ENCODE results near the gene AMBRA1. TPM values are rescaled to one million over a fixed set of nuclear protein-coding genes. Genes with fewer than 3 reads are reported as not detected.
"Not testable (repeated sequence)": the region's sequence is repeated elsewhere in the genome, so short reads cannot be mapped to it uniquely, and the experiment has no call there.

Gene AMBRA1
- polyA plus RNA-seq, 1 donor from 2014 or later: 34.5 TPM

DNA sequence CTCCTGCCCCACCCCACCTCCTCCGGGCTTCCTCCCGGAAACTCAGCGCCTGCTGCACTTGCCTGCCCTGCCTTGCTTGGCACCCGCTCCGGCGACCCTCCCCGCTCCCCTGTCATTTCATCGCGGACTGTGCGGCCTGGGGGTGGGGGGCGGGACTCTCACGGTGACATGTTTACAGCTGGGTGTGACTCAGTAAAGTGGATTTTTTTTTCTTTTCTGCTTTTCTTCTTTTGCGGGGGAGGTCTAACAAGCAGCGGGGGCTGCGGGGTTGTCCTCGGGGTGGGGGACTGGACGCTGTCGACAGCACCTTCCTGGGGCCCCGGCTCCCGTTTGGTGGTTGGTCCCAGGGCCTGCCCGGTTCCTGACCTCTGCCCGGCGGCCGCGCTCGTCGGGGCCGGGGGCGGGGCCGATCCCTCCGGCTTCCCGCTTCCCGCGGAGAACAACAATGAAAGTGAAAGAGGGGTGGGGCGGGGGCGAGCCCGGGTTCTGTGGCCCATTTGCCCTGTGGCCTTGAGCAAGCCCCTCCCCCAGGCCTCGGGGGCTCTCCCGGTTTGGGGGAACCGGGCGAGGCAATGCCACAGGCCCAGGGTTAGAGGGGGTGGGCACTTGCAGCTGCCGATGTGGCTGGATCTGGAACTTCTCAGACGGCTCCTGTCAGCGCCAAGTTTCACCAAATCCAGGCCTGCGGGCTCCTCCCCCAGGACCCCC lies 213.3 kb downstream of the AMBRA1 start:
- H3F3A ChIP-seq (ENCODE audit: insufficient read depth, low read length, poor library complexity, severe bottlenecking): no peaks in the 10 kb centered on the region
- no peaks in the 10 kb centered on the region for H3K36me3 ChIP-seq (ENCODE audit: insufficient read depth, low read length)
- H3K27ac ChIP-seq (ENCODE audit: low read length): no peak overlapping the region
- H4K20me1 ChIP-seq (ENCODE audit: insufficient read depth): no peaks in the 10 kb centered on the region
- peak overlapping the region; percentile 58 for H3K4me3 ChIP-seq (ENCODE audit: low read length)
- H3K9me2 ChIP-seq (ENCODE audit: insufficient read depth, low read length): no peaks in the 10 kb centered on the region
- no peaks in the 10 kb centered on the region for H3K27me3 ChIP-seq (ENCODE audit: insufficient read depth, low read depth, low read length)
- no peak overlapping the region for H2AFZ ChIP-seq (ENCODE audit: low read depth, low read length)
- no peak for TF ChIP-seq TAF1 (IDR thresholded peaks at IDR 0.05; ENCODE audit: low read depth)
- H3K9me3 ChIP-seq (ENCODE audit: low read length): no peaks in the 10 kb centered on the region
- no peak overlapping the region for H3K4me2 ChIP-seq (ENCODE audit: low read length)
- H3K79me2 ChIP-seq (replicated peaks; ENCODE audit: insufficient read depth, low read length): peaks cover 14% of the 10 kb centered on the region
- peak overlapping the region; percentile 54 for H3K9ac ChIP-seq (ENCODE audit: low read length)

DNA sequence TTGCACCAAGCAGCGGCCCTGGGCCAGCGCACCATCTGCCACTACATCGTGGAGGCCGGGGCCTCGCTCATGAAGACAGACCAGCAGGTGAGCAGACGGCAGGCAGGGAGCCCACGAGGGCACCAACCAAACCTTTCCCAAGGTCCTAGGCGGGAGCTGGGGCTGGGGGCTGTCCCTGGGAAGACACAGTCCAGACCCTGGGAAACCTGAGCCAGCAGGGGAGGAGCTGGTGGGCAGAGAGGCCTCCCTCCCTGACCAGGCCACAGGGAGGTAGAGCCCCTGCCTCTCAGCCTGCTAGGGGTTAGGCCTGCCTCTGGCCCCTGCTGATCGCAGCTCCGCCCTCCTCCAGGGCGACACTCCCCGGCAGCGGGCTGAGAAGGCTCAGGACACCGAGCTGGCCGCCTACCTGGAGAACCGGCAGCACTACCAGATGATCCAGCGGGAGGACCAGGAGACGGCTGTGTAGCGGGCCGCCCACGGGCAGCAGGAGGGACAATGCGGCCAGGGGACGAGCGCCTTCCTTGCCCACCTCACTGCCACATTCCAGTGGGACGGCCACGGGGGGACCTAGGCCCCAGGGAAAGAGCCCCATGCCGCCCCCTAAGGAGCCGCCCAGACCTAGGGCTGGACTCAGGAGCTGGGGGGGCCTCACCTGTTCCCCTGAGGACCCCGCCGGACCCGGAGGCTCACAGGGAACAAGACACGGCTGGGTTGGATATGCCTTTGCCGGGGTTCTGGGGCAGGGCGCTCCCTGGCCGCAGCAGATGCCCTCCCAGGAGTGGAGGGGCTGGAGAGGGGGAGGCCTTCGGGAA lies 214.1 kb downstream of the AMBRA1 start:
- H3K4me3 ChIP-seq (ENCODE audit: low read length); H3K9me3 ChIP-seq (ENCODE audit: low read length); H3K36me3 ChIP-seq (ENCODE audit: insufficient read depth, low read length); H3F3A ChIP-seq (ENCODE audit: insufficient read depth, low read length, poor library complexity, severe bottlenecking); H4K20me1 ChIP-seq (ENCODE audit: insufficient read depth); H3K9me2 ChIP-seq (ENCODE audit: insufficient read depth, low read length); H3K9ac ChIP-seq (ENCODE audit: low read length); H3K27ac ChIP-seq (ENCODE audit: low read length); H3K27me3 ChIP-seq (ENCODE audit: insufficient read depth, low read depth, low read length); H2AFZ ChIP-seq (ENCODE audit: low read depth, low read length); H3K4me2 ChIP-seq (ENCODE audit: low read length): not testable (repeated sequence)
- peaks cover 14% of the 10 kb centered on the region for H3K79me2 ChIP-seq (replicated peaks; ENCODE audit: insufficient read depth, low read length)

DNA sequence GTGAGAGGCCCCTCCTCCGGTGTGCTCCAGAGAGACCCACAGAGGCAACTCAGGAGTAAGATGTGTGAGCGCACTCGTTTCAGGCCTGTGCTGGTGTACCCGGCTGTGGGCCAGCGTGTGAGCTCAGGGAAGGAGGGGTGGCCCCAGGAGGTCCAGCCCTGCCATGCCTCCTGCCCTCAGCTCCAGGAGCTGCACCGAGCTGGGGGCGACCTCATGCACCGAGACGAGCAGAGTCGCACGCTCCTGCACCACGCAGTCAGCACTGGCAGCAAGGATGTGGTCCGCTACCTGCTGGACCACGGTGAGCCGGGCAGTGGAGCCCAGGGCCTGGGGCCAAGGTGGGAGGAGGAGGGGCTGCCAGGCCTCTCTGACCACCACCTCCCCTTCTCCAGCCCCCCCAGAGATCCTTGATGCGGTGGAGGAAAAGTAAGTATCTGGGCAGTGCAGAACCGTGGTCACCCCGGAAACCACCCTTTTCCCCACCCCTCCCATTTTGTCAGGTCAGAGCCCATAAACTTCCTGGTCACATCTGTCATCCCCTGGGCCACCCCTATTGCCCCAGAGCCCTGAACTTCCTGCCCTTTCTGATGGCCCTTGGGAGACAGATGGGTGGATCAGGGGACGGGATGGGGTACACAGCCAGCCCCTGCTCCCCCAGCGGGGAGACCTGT lies 214.9 kb downstream of the AMBRA1 start:
- no peaks in the 10 kb centered on the region for H3K27me3 ChIP-seq (ENCODE audit: insufficient read depth, low read depth, low read length)
- H3K4me2 ChIP-seq (ENCODE audit: low read length): no peak overlapping the region
- no peak for TF ChIP-seq MXI1 (conservative IDR thresholded peaks at IDR 0.05; ENCODE audit: poor library complexity, severe bottlenecking)
- no peak for TF ChIP-seq RAD21 (conservative IDR thresholded peaks at IDR 0.05)
- no peak for TF ChIP-seq POLR2AphosphoS5 (IDR thresholded peaks at IDR 0.05)
- TF ChIP-seq, protein P1, sequence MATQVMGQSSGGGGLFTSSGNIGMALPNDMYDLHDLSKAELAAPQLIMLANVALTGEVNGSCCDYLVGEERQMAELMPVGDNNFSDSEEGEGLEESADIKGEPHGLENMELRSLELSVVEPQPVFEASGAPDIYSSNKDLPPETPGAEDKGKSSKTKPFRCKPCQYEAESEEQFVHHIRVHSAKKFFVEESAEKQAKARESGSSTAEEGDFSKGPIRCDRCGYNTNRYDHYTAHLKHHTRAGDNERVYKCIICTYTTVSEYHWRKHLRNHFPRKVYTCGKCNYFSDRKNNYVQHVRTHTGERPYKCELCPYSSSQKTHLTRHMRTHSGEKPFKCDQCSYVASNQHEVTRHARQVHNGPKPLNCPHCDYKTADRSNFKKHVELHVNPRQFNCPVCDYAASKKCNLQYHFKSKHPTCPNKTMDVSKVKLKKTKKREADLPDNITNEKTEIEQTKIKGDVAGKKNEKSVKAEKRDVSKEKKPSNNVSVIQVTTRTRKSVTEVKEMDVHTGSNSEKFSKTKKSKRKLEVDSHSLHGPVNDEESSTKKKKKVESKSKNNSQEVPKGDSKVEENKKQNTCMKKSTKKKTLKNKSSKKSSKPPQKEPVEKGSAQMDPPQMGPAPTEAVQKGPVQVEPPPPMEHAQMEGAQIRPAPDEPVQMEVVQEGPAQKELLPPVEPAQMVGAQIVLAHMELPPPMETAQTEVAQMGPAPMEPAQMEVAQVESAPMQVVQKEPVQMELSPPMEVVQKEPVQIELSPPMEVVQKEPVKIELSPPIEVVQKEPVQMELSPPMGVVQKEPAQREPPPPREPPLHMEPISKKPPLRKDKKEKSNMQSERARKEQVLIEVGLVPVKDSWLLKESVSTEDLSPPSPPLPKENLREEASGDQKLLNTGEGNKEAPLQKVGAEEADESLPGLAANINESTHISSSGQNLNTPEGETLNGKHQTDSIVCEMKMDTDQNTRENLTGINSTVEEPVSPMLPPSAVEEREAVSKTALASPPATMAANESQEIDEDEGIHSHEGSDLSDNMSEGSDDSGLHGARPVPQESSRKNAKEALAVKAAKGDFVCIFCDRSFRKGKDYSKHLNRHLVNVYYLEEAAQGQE (IDR thresholded peaks at IDR 0.05; ENCODE audit: borderline replicate concordance): no peak
- H4K20me1 ChIP-seq (ENCODE audit: insufficient read depth): no peaks in the 10 kb centered on the region
- H3K79me2 ChIP-seq (replicated peaks; ENCODE audit: insufficient read depth, low read length): peaks cover 14% of the 10 kb centered on the region
- H3K36me3 ChIP-seq (ENCODE audit: insufficient read depth, low read length): no peaks in the 10 kb centered on the region
- H3K27ac ChIP-seq (ENCODE audit: low read length): no peak overlapping the region
- H3K9me3 ChIP-seq (ENCODE audit: low read length): no peaks in the 10 kb centered on the region
- H2AFZ ChIP-seq (ENCODE audit: low read depth, low read length): no peak overlapping the region
- H3K9me2 ChIP-seq (ENCODE audit: insufficient read depth, low read length): no peaks in the 10 kb centered on the region
- no peak overlapping the region for H3K4me3 ChIP-seq (ENCODE audit: low read length)
- no peak overlapping the region for H3K9ac ChIP-seq (ENCODE audit: low read length)
- no peaks in the 10 kb centered on the region for H3F3A ChIP-seq (ENCODE audit: insufficient read depth, low read length, poor library complexity, severe bottlenecking)

Data from neural cell (in vitro differentiated cells).